ENCODE data around the gene KIF15.

The KIF15 gene

GRCh38 chr3:44761424-44762169 is at the start of gene KIF15, which contains the start of gene KIAA1143:
KIF15 (plus strand) TSS chr3:44761794; CDS start chr3:44761866, 72 bp downstream.
KIAA1143 (minus strand) TSS chr3:44761619; CDS start chr3:44761602, 17 bp downstream.
- no peaks in the 10 kb centered on the region for H3K9me3 ChIP-seq (ENCODE audit: control insufficient read depth, low read length)
- H3K27me3 ChIP-seq (ENCODE audit: control insufficient read depth, insufficient read depth, low read length): no peaks in the 10 kb centered on the region
- peak within 1 kb of the TSS; percentile 47 for H3K9ac ChIP-seq
- peak within 1 kb of the TSS; percentile 90 for H2AFZ ChIP-seq
- H3K79me2 ChIP-seq: peaks cover 16% of the 10 kb centered on the region
- H3K36me3 ChIP-seq (ENCODE audit: control insufficient read depth, insufficient read depth, low read length): no peaks in the 10 kb centered on the region
- H3K27ac ChIP-seq: peak within 1 kb of the TSS; percentile 64
- no peak for TF ChIP-seq CTCF (IDR thresholded peaks at IDR 0.05)
- H3K4me2 ChIP-seq (ENCODE audit: low read length): peak within 1 kb of the TSS; percentile 90
- peaks cover 8% of the 10 kb centered on the region for H3K4me1 ChIP-seq
- peak within 1 kb of the TSS; percentile 90 for H3K4me3 ChIP-seq (ENCODE audit: low read depth, low read length)

- H3K36me3 ChIP-seq (ENCODE audit: control insufficient read depth, insufficient read depth, low read length): no peaks in the 10 kb centered on the region
- peak within 1 kb of the TSS; percentile 55 for H3K27ac ChIP-seq
- no peak within 1 kb of the TSS for H3K9ac ChIP-seq
- H3K9me3 ChIP-seq (ENCODE audit: control insufficient read depth, low read length): peaks cover 4% of the 10 kb centered on the region
- peak; percentile 32 for TF ChIP-seq CTCF (IDR thresholded peaks at IDR 0.05)
- H3K4me1 ChIP-seq: no peaks in the 10 kb centered on the region
- peak within 1 kb of the TSS; percentile 71 for H3K4me2 ChIP-seq (ENCODE audit: low read length)
- H2AFZ ChIP-seq: peak within 1 kb of the TSS; percentile 97
- peak within 1 kb of the TSS; percentile 66 for H3K4me3 ChIP-seq (ENCODE audit: low read depth, low read length)
- no peaks in the 10 kb centered on the region for H3K79me2 ChIP-seq
- H3K27me3 ChIP-seq (ENCODE audit: control insufficient read depth, insufficient read depth, low read length): no peaks in the 10 kb centered on the region
These were observed 49.0 kb upstream of the KIF15 start, which contains the start of gene ZNF502 for GRCh38 chr3:44712455-44713075. ZNF502 (plus strand) TSS chr3:44712660; CDS start chr3:44720262, 7,602 bp downstream.

- Histone ChIP-seq H3K4me2 (ENCODE audit: low read length) (no peak overlapping the region), H3K27ac (no peak overlapping the region), H3K27me3 (ENCODE audit: control insufficient read depth, insufficient read depth, low read length) (no peaks in the 10 kb centered on the region), H3K36me3 (ENCODE audit: control insufficient read depth, insufficient read depth, low read length) (peaks cover 25% of the 10 kb centered on the region), H3K79me2 (no peaks in the 10 kb centered on the region), H3K4me1 (no peaks in the 10 kb centered on the region), H3K9ac (no peak overlapping the region), H3K9me3 (ENCODE audit: control insufficient read depth, low read length) (peaks cover 18% of the 10 kb centered on the region), H3K4me3 (ENCODE audit: low read depth, low read length) (no peak overlapping the region), H2AFZ (no peak overlapping the region)
- TF ChIP-seq CTCF (IDR thresholded peaks at IDR 0.05): no peak
These were observed 40.1 kb upstream of the KIF15 start for GRCh38 chr3:44721231-44722102.

- Histone ChIP-seq H3K27ac (no peak overlapping the region), H3K9ac (no peak overlapping the region), H3K79me2 (no peaks in the 10 kb centered on the region), H3K36me3 (ENCODE audit: control insufficient read depth, insufficient read depth, low read length) (peaks cover 25% of the 10 kb centered on the region), H2AFZ (no peak overlapping the region), H3K4me2 (ENCODE audit: low read length) (no peak overlapping the region), H3K4me3 (ENCODE audit: low read depth, low read length) (no peak overlapping the region), H3K4me1 (no peaks in the 10 kb centered on the region), H3K9me3 (ENCODE audit: control insufficient read depth, low read length) (peaks cover 18% of the 10 kb centered on the region), H3K27me3 (ENCODE audit: control insufficient read depth, insufficient read depth, low read length) (no peaks in the 10 kb centered on the region)
- TF ChIP-seq CTCF (IDR thresholded peaks at IDR 0.05): no peak
These were observed 39.5 kb upstream of the KIF15 start for GRCh38 chr3:44722103-44722401.
